AG09309 (cell line): ENCODE data around the gene THSD4.

Source experiments
- DNase-seq: peaks from one replicate; pipeline ENCODE4 v3.0.0-alpha.2; 2010; ENCODE audit warnings: low read depth
- H3K4me3 ChIP-seq: 2 replicates; pipeline ENCODE4 v1.5.1; 2011; ENCODE audit warnings: mild to moderate bottlenecking, low read depth, low read length, moderate library complexity; ENCODE audit not compliant: control insufficient read depth
- CTCF ChIP-seq: IDR thresholded peaks from 2 replicates; pipeline ENCODE4 v1.5.1; 2011; ENCODE audit warnings: mild to moderate bottlenecking, low read depth, low read length, inconsistent platforms; ENCODE audit not compliant: insufficient read depth, control insufficient read depth; ENCODE audit errors: missing control alignments

The THSD4 gene

GRCh38 chr15:71753346-71753745, 638.1 kb downstream of the THSD4 start:
- no peak for DNase-seq
- H3K4me3 ChIP-seq, result no peak overlapping the region
- no peak for TF ChIP-seq CTCF

GRCh38 chr15:71754660-71755059, 639.4 kb downstream of the THSD4 start:
- no peak for DNase-seq
- H3K4me3 ChIP-seq, result no peak overlapping the region
- TF ChIP-seq CTCF, result no peak

GRCh38 chr15:71755092-71755970, 640.1 kb downstream of the THSD4 start:
- no peak for DNase-seq
- no peak for TF ChIP-seq CTCF
- H3K4me3 ChIP-seq, result no peak overlapping the region

- TF ChIP-seq CTCF, result no peak
- DNase-seq, result no peak
- no peak overlapping the region for H3K4me3 ChIP-seq
Observed at GRCh38 chr15:71756599-71757352, 641.5 kb downstream of the THSD4 start.

- no peak for DNase-seq
- no peak for TF ChIP-seq CTCF
- no peak overlapping the region for H3K4me3 ChIP-seq
Observed at GRCh38 chr15:71757741-71758530, 642.7 kb downstream of the THSD4 start.

- no peak for DNase-seq
- H3K4me3 ChIP-seq, result no peak overlapping the region
- no peak for TF ChIP-seq CTCF
Observed at GRCh38 chr15:71758711-71759110, 643.4 kb downstream of the THSD4 start.
